B cell (primary cell): Measurements from ENCODE around the gene SLC35G6. TPM values are rescaled to one million over a fixed set of nuclear protein-coding genes. Genes with fewer than 3 reads are reported as not detected.

Experiments
- ATAC-seq: fragments of 200-7000 bp; cut with Tn5 transposase; one replicate; pipeline ENCODE4 v1.10.0; 2021; ENCODE audit warnings: low read depth, mild to moderate bottlenecking, moderate number of reproducible peaks, moderate library complexity
- CTCF ChIA-PET: fragments of 350-600 bp; sonication (Branson Sonifier 250); formaldehyde crosslinking; loops from one replicate; lab custom pipeline; 2021; ENCODE audit warnings: antibody characterized with exemption, inconsistent platforms; lab: Charles Lee
- POLR2A ChIA-PET: fragments of 350-600 bp; sonication (Branson Sonifier 250); formaldehyde crosslinking; loops from one replicate; lab custom pipeline; 2021; ENCODE audit warnings: antibody characterized with exemption; lab: Charles Lee
- DNase-seq: peaks from one replicate; pipeline ENCODE4 v3.0.0; 2013
- H2AFZ ChIP-seq: 2 replicates; pipeline ENCODE4 v1.6.1; 2012; ENCODE audit warnings: mild to moderate bottlenecking, low read depth, low read length; ENCODE audit not compliant: insufficient read depth, poor library complexity, severe bottlenecking
- H3K27ac ChIP-seq, 2 donors: 1 replicate in 1 of 2; 2 replicates in 1 of 2; pipeline ENCODE4 v1.5.1; 2012 to 2013; ENCODE audit warnings: low read length in 2 of 2, mild to moderate bottlenecking in 2 of 2, moderate library complexity in 1 of 2
- H3K27me3 ChIP-seq, 4 experiments: fragments of 200-600 bp in 1 of 4; sonication (generic) in 1 of 4; replicated peaks in 1 of 4; 1 replicate in 2 of 4; 2 replicates in 2 of 4; pipeline versions ENCODE4 v1.6.1 to v1.7.0; 2013 to 2016; ENCODE audit warnings: low read length in 3 of 4, mild to moderate bottlenecking in 2 of 4, mixed read lengths in 1 of 4, moderate library complexity in 1 of 4; ENCODE audit not compliant: insufficient read depth in 4 of 4, control insufficient read depth in 3 of 4; ENCODE audit errors: control extremely low read depth in 1 of 4
- H3K36me3 ChIP-seq, 2 experiments: replicated peaks in 1 of 2; 1 replicate in 1 of 2; 2 replicates in 1 of 2; pipeline versions ENCODE4 v1.6.1 to v1.7.1; 2013; ENCODE audit warnings: low read length in 1 of 2; ENCODE audit not compliant: insufficient read depth in 2 of 2, control insufficient read depth in 1 of 2; ENCODE audit errors: control extremely low read depth in 1 of 2, extremely low read depth in 1 of 2
- H3K4me1 ChIP-seq, 2 donors: fragments of 200-600 bp in 1 of 2; sonication (generic) in 1 of 2; 1 replicate in 1 of 2; 2 replicates in 1 of 2; pipeline versions ENCODE4 v1.5.1 to v1.6.1; 2013 to 2017; ENCODE audit warnings: low read length in 2 of 2; ENCODE audit not compliant: control insufficient read depth in 2 of 2, insufficient read depth in 2 of 2
- H3K4me2 ChIP-seq: replicated peaks from 2 replicates; pipeline ENCODE3; 2012; ENCODE audit warnings: mild to moderate bottlenecking, low read depth, low read length; ENCODE audit not compliant: poor library complexity, severe bottlenecking
- H3K4me3 ChIP-seq, 5 experiments: fragments of 200-600 bp in 1 of 5; sonication (generic) in 1 of 5; 1 replicate in 3 of 5; 2 replicates in 2 of 5; pipeline versions ENCODE4 v1.5.1 to v1.7.0; 2011 to 2016; ENCODE audit warnings: low read length in 4 of 5, mild to moderate bottlenecking in 4 of 5, low read depth in 2 of 5, control low read depth in 1 of 5, moderate library complexity in 1 of 5; ENCODE audit not compliant: insufficient read depth in 1 of 5; ENCODE audit errors: control extremely low read depth in 1 of 5, extremely low read depth in 1 of 5
- H3K79me2 ChIP-seq: fragments of 200-600 bp; sonication (generic); one replicate; pipeline ENCODE4 v1.6.0; 2016; ENCODE audit warnings: low read length; ENCODE audit not compliant: control insufficient read depth, insufficient read depth
- H3K9ac ChIP-seq: fragments of 200-600 bp; sonication (generic); 2 replicates; pipeline ENCODE4 v1.6.1; 2017; ENCODE audit warnings: mild to moderate bottlenecking, low read length, moderate library complexity
- H3K9me3 ChIP-seq, 3 donors: one replicate each; pipeline versions ENCODE4 v1.6.1 to v1.7.1; 2013; ENCODE audit warnings: low read length in 2 of 3; ENCODE audit not compliant: control insufficient read depth in 2 of 3, insufficient read depth in 1 of 3; ENCODE audit errors: control extremely low read depth in 1 of 3
- H4K20me1 ChIP-seq: 2 replicates; pipeline ENCODE4 v1.6.0; 2012; ENCODE audit warnings: mild to moderate bottlenecking, low read length; ENCODE audit not compliant: insufficient read depth, control insufficient read depth, poor library complexity, severe bottlenecking
- H3K27ac Mint-ChIP-seq: one replicate; pipeline ENCODE4 v1.8.0; 2021; ENCODE audit warnings: mixed read lengths
- H3K27me3 Mint-ChIP-seq: one replicate; pipeline ENCODE4 v1.8.0; 2021; ENCODE audit warnings: mixed read lengths
- H3K4me1 Mint-ChIP-seq: one replicate; pipeline ENCODE4 v1.8.0; 2021; ENCODE audit warnings: mixed read lengths
- H3K4me3 Mint-ChIP-seq: one replicate; pipeline ENCODE4 v1.8.0; 2021; ENCODE audit warnings: mixed read lengths
- H3K9me3 Mint-ChIP-seq: one replicate; pipeline ENCODE4 v1.8.0; 2022; ENCODE audit warnings: mixed read lengths; ENCODE audit not compliant: insufficient read depth
- CTCF ChIP-seq: fragments of 200-600 bp; IDR thresholded peaks from one replicate; pipeline ENCODE4 v1.8.0; 2022; ENCODE audit warnings: antibody characterized with exemption, mild to moderate bottlenecking
- EZH2 ChIP-seq: IDR thresholded peaks from 2 replicates; pipeline ENCODE4 v1.6.1; 2012; ENCODE audit warnings: borderline replicate concordance, low read depth, mild to moderate bottlenecking, moderate library complexity, low read length; ENCODE audit not compliant: insufficient read depth, poor library complexity, severe bottlenecking
- WGBS: methylation state at CpG from one replicate; pipeline ENCODE4 v1.1.5; 2013; ENCODE audit warnings: missing lambda C conversion rate; ENCODE audit not compliant: insufficient coverage; 5-methylcytosine and 5-hydroxymethylcytosine counted together
- intact Hi-C: fragments of 100-400 bp; cut with micrococcal nuclease; formaldehyde crosslinking; loops from one replicate; pipeline ENCODE4 v1.10.0; 2022
- polyA plus RNA-seq: library from polyadenylated mRNA; depleted of rRNA; stranded (reverse); fragments of >200 nt; gene quantifications from 2 replicates; pipeline ENCODE4 v1.2.3, GENCODE V29; 2012
- total RNA-seq, 2 donors: library from RNA; stranded (reverse); fragments of 120-200 nt in 1 of 2; gene quantifications; 1 replicate in 1 of 2; 2 replicates in 1 of 2; pipeline versions ENCODE4 v1.2.3 to v1.2.4, GENCODE V29; 2013 to 2022

The SLC35G6 gene
- total and polyA plus RNA-seq, 2 donors (not counting 1 experiment from before 2014, with no cell fraction given), result 0.04 to 0.30 TPM

GRCh38 chr17:7497228-7497627, 16.0 kb downstream of the SLC35G6 start:
- Mint-ChIP-seq H3K4me3 (no peak overlapping the region), H3K9me3 (no peaks in the 10 kb centered on the region), H3K27ac (no peak overlapping the region), H3K4me1 (peaks cover 18% of the 10 kb centered on the region), H3K27me3 (no peaks in the 10 kb centered on the region)
- TF ChIP-seq EZH2, result no peak
- TF ChIP-seq CTCF, result no peak
- POLR2A ChIA-PET, result no interaction called here
- Histone ChIP-seq H3K4me1 (no peaks in the 10 kb centered on the region), H3K27me3 (no peaks in the 10 kb centered on the region), H3K9ac (no peak overlapping the region), H3K79me2 (peaks cover 45% of the 10 kb centered on the region), H2AFZ (no peak overlapping the region), H3K36me3 (peaks cover 7 to 69% of the 10 kb centered on the region in 2 experiments), H3K4me2 (no peak overlapping the region), H3K4me3 (no peak overlapping the region), H4K20me1 (peaks cover 67% of the 10 kb centered on the region), H3K27ac (no peak overlapping the region), H3K9me3 (no peaks in the 10 kb centered on the region)
- CTCF ChIA-PET, result interaction anchor here (1.0 to 4.5 kb wide), 3 partner anchors 10 to 60 kb away, joined by 4 to 21 read pairs (median 5); no protein-coding TSS in a partner anchor
- over 99% methylated on average over 10 of the region's 10 CpGs for WGBS
- DNase-seq, result peak; percentile 19
- intact Hi-C loops, result no loop called here
- no peak for ATAC-seq

- H3K9me3 ChIP-seq, result no peaks in the 10 kb centered on the region
- no peak for DNase-seq
- no peak overlapping the region for H3K27ac ChIP-seq
- H3K4me1 Mint-ChIP-seq, result peaks cover 16% of the 10 kb centered on the region
- WGBS, result over 99% methylated on average over 14 of the region's 14 CpGs
- no peaks in the 10 kb centered on the region for H3K27me3 Mint-ChIP-seq
- ChIA-PET CTCF (interaction anchor here (1.0 kb wide), 1 partner anchor 61 kb away, joined by 4 read pairs; no protein-coding TSS in a partner anchor), POLR2A (no interaction called here)
- H3K4me2 ChIP-seq, result no peak overlapping the region
- no peaks in the 10 kb centered on the region for H3K9me3 Mint-ChIP-seq
- no peak for TF ChIP-seq EZH2
- H3K27me3 ChIP-seq, result no peaks in the 10 kb centered on the region
- intact Hi-C loops, result no loop called here
- H3K4me1 ChIP-seq, result no peaks in the 10 kb centered on the region
- no peak overlapping the region for H2AFZ ChIP-seq
- H3K4me3 ChIP-seq, result no peak overlapping the region
- H4K20me1 ChIP-seq, result peaks cover 65% of the 10 kb centered on the region
- peaks cover 41% of the 10 kb centered on the region for H3K79me2 ChIP-seq
- peaks cover 7 to 71% of the 10 kb centered on the region in 2 experiments for H3K36me3 ChIP-seq
- no peak for ATAC-seq
- H3K4me3 Mint-ChIP-seq, result no peak overlapping the region
- H3K27ac Mint-ChIP-seq, result no peak overlapping the region
- no peak overlapping the region for H3K9ac ChIP-seq
These were observed 16.4 kb downstream of the SLC35G6 start for GRCh38 chr17:7497636-7498035.
